ENCODE results near the gene REPS2.

Gene REPS2

GRCh38 chrX:17154001-17154400 is 207.5 kb downstream of the REPS2 start:
- ATAC-seq (ENCODE audit: low read depth) (no peak), DNase-seq (ENCODE audit: low spot score) (no peak)
- Histone ChIP-seq H3K9me3 (ENCODE audit: severe bottlenecking) (no peaks in the 10 kb centered on the region), H3K4me1 (ENCODE audit: insufficient read depth, poor library complexity, severe bottlenecking) (no peaks in the 10 kb centered on the region), H3K27ac (ENCODE audit: poor library complexity, severe bottlenecking) (no peak overlapping the region), H3K4me3 (ENCODE audit: severe bottlenecking) (no peak overlapping the region), H3K27me3 (ENCODE audit: insufficient read depth, poor library complexity, severe bottlenecking) (no peaks in the 10 kb centered on the region), H3K36me3 (ENCODE audit: low read depth) (no peaks in the 10 kb centered on the region)
- TF ChIP-seq CTCF (IDR thresholded peaks at IDR 0.05; ENCODE audit: poor library complexity, severe bottlenecking) = no peak

DNA sequence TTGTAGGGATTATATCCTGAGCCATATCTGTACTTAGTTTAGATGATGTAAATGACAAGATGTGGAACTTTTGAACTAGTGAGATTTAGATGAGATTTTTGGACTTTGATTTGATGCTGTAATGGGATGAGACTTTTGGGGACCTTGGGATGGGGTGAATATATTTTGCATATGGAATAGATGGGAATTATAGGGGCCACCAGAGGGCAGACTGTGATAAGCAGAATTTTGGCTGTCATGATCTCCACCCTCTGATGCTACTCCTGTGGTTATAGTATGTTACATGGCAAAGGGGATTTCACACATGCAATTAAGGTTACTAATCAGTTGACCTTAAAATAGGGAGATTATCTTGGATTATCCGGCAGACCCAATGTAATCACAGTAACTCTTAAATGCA is 214.5 kb downstream of the REPS2 start:
- no peak overlapping the region for H3K4me3 ChIP-seq (ENCODE audit: severe bottlenecking)
- H3K27ac ChIP-seq (ENCODE audit: poor library complexity, severe bottlenecking) = no peak overlapping the region
- DNase-seq (ENCODE audit: low spot score) = no peak
- peak; percentile 30 for TF ChIP-seq CTCF (IDR thresholded peaks at IDR 0.05; ENCODE audit: poor library complexity, severe bottlenecking)
- H3K9me3 ChIP-seq (ENCODE audit: severe bottlenecking) = no peaks in the 10 kb centered on the region
- no peaks in the 10 kb centered on the region for H3K27me3 ChIP-seq (ENCODE audit: insufficient read depth, poor library complexity, severe bottlenecking)
- no peak for ATAC-seq (ENCODE audit: low read depth)
- no peaks in the 10 kb centered on the region for H3K4me1 ChIP-seq (ENCODE audit: insufficient read depth, poor library complexity, severe bottlenecking)
- H3K36me3 ChIP-seq (ENCODE audit: low read depth) = no peaks in the 10 kb centered on the region

- Histone ChIP-seq H3K27ac (ENCODE audit: poor library complexity, severe bottlenecking) (no peak overlapping the region), H3K4me3 (ENCODE audit: severe bottlenecking) (no peak overlapping the region), H3K9me3 (ENCODE audit: severe bottlenecking) (no peaks in the 10 kb centered on the region), H3K36me3 (ENCODE audit: low read depth) (no peaks in the 10 kb centered on the region), H3K27me3 (ENCODE audit: insufficient read depth, poor library complexity, severe bottlenecking) (no peaks in the 10 kb centered on the region), H3K4me1 (ENCODE audit: insufficient read depth, poor library complexity, severe bottlenecking) (no peaks in the 10 kb centered on the region)
- no peak for TF ChIP-seq CTCF (IDR thresholded peaks at IDR 0.05; ENCODE audit: poor library complexity, severe bottlenecking)
- no peak for ATAC-seq (ENCODE audit: low read depth)
- DNase-seq (ENCODE audit: low spot score) = no peak
These were observed 215.5 kb downstream of the REPS2 start for GRCh38 chrX:17161991-17162390.

- no peak for ATAC-seq (ENCODE audit: low read depth)
These were observed 217.6 kb downstream of the REPS2 start for GRCh38 chrX:17164079-17164478.

GRCh38 chrX:17164941-17165340 is 218.5 kb downstream of the REPS2 start:
- Histone ChIP-seq H3K9me3 (ENCODE audit: severe bottlenecking) (no peaks in the 10 kb centered on the region), H3K27me3 (ENCODE audit: insufficient read depth, poor library complexity, severe bottlenecking) (no peaks in the 10 kb centered on the region), H3K4me3 (ENCODE audit: severe bottlenecking) (no peak overlapping the region), H3K27ac (ENCODE audit: poor library complexity, severe bottlenecking) (no peak overlapping the region), H3K4me1 (ENCODE audit: insufficient read depth, poor library complexity, severe bottlenecking) (no peaks in the 10 kb centered on the region), H3K36me3 (ENCODE audit: low read depth) (no peaks in the 10 kb centered on the region)
- ATAC-seq (ENCODE audit: low read depth) (no peak), DNase-seq (ENCODE audit: low spot score) (no peak)
- no peak for TF ChIP-seq CTCF (IDR thresholded peaks at IDR 0.05; ENCODE audit: poor library complexity, severe bottlenecking)

More at GRCh38 chrX:17164079-17164478, 217.6 kb downstream of the REPS2 start:
- H3K4me1 ChIP-seq (ENCODE audit: insufficient read depth, poor library complexity, severe bottlenecking) = no peaks in the 10 kb centered on the region
- H3K27me3 ChIP-seq (ENCODE audit: insufficient read depth, poor library complexity, severe bottlenecking) = no peaks in the 10 kb centered on the region
- TF ChIP-seq CTCF (IDR thresholded peaks at IDR 0.05; ENCODE audit: poor library complexity, severe bottlenecking) = no peak
- H3K4me3 ChIP-seq (ENCODE audit: severe bottlenecking) = no peak overlapping the region
- H3K27ac ChIP-seq (ENCODE audit: poor library complexity, severe bottlenecking) = no peak overlapping the region
- no peaks in the 10 kb centered on the region for H3K9me3 ChIP-seq (ENCODE audit: severe bottlenecking)
- H3K36me3 ChIP-seq (ENCODE audit: low read depth) = no peaks in the 10 kb centered on the region
- no peak for DNase-seq (ENCODE audit: low spot score)

Measured in RWPE2 (cell line).